Neural cell (in vitro differentiated cells): Measurements from ENCODE around the gene AGPAT3.

Experiments
- CTCF ChIP-seq: fragments of 450-650 bp; IDR thresholded peaks from 2 replicates; pipeline ENCODE4 v1.5.1; 2014; ENCODE audit warnings: antibody characterized with exemption, mild to moderate bottlenecking, moderate library complexity; ENCODE audit not compliant: poor library complexity, severe bottlenecking
- EZH2 ChIP-seq: fragments of 200-600, 300-800 bp; shearing (Covaris generic), sonication (generic); IDR thresholded peaks from 2 replicates; pipeline ENCODE4 v1.6.1; 2014; ENCODE audit warnings: antibody characterized with exemption, low read length, borderline replicate concordance, mild to moderate bottlenecking; ENCODE audit not compliant: insufficient read depth, poor library complexity, severe bottlenecking
- RAD21 ChIP-seq: fragments of 450-650 bp; conservative IDR thresholded peaks from 2 replicates; pipeline ENCODE4 v1.6.1; 2014; ENCODE audit warnings: antibody characterized with exemption, mild to moderate bottlenecking, moderate library complexity
- TAF1 ChIP-seq: IDR thresholded peaks from 2 replicates; pipeline ENCODE4 v1.6.1; 2012; ENCODE audit warnings: low read depth

- TF ChIP-seq CTCF: no peak
- TF ChIP-seq EZH2: no peak
- TF ChIP-seq TAF1: no peak
- no peak for TF ChIP-seq RAD21
Observed at GRCh38 chr21:43921571-43921978, 56.6 kb downstream of the AGPAT3 start.
